ENCODE results near the gene AMFR. TPM values are rescaled to one million over a fixed set of nuclear protein-coding genes. Genes with fewer than 3 reads are reported as not detected.
"Not testable (repeated sequence)": the region's sequence is repeated elsewhere in the genome, so short reads cannot be mapped to it uniquely, and the experiment has no call there.

AMFR gene
- total RNA-seq, 1 experiment from 2014 or later, result 197 TPM

DNA sequence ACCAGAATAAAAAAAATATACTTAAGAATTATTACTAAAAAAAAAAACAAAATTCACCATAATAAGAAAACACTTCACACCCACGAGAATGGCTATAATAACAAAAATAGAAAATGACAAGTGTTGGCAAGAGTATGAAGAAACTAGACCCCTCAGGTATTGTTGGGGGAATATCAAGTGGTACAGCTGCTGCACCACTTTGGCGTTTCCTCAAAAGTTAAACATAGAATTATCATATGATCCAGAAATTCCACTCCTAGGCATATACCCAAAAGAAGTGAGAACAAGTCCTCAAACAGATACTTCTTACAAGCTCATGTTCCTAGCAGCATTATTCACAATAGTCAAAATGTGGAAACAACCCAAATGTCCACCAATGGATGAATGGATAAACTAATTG, 26.3 kb downstream of the AMFR start:
- DNase-seq (ENCODE audit: low read depth in 1 of 2, low spot score in 2 of 2), result no peak
- Histone ChIP-seq H3K36me3 (peaks cover 44% of the 10 kb centered on the region), H3K4me3 (no peak overlapping the region), H3K4me1 (replicated peaks) (no peaks in the 10 kb centered on the region), H3K9me3 (replicated peaks) (no peaks in the 10 kb centered on the region), H3K27me3 (replicated peaks) (no peaks in the 10 kb centered on the region), H3K27ac (no peak overlapping the region)

DNA sequence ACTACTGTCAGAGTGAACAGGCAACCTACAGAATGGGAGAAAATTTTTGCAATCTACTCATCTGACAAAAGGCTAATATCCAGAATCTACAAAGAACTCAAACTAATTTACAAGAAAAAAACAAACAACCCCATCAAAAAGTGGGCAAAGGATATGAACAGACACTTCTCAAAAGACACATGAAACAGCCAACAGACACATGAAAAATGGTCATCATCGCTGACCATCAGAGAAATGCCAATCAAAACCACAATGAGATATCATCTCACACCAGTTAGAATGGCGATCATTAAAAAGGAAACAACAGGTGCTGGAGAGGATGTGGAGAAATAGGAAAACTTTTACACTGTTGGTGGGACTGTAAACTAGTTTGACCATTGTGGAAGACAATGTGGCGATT, 28.6 kb downstream of the AMFR start:
- H3K27me3 ChIP-seq (replicated peaks); H3K27ac ChIP-seq; H3K4me1 ChIP-seq (replicated peaks); H3K9me3 ChIP-seq (replicated peaks); H3K4me3 ChIP-seq; DNase-seq (ENCODE audit: low read depth in 1 of 2, low spot score in 2 of 2): not testable (repeated sequence)
- H3K36me3 ChIP-seq, result peaks cover 29% of the 10 kb centered on the region

DNA sequence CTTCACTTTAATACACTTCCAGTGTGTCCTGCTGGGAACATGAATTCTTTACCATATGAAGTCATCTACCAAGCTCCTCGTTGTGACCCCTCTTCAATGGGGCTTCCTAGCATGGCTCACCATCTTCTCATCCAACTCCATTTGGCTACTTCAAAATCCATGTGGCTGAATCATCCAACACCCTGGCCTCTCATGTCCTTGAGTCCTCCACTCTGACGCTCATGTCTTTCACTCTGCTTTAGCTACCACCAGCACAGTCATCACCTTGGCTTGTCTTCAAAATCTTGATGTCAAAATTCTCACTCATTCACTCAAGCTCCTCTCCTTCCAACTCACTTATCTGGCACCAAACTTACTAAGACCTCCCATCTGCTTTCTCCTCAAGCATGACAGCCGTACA, 35.8 kb downstream of the AMFR start:
- H3K4me3 ChIP-seq, result no peak overlapping the region
- DNase-seq (ENCODE audit: low read depth in 1 of 2, low spot score in 2 of 2), result peak; percentile 43 to 62
- H3K27ac ChIP-seq, result peak overlapping the region; percentile 26; the same call in 1 of the 2 replicates
- peaks cover 13% of the 10 kb centered on the region for H3K4me1 ChIP-seq (replicated peaks)
- H3K36me3 ChIP-seq, result peaks cover 55% of the 10 kb centered on the region
- no peaks in the 10 kb centered on the region for H3K27me3 ChIP-seq (replicated peaks)
- H3K9me3 ChIP-seq (replicated peaks), result no peaks in the 10 kb centered on the region

DNA sequence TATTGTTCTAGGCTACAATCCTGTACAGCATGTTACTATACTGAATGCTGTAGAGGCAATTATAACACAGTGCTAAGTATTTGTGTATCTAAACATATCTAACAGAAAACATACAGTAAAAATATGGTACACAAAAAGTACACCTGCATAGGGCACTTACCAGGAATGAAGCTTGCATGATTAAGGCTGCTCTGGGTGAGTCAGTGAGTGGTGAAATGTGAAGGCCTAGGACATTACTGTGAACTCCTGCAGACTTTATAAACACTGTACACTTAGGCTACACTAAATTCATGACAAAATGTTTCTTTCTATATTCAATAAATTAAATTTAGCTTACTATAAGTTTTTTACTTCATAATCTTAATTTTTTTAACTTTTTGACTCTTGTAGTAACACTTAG, 37.1 kb downstream of the AMFR start:
- Histone ChIP-seq H3K27ac (no peak overlapping the region), H3K36me3 (peaks cover 68% of the 10 kb centered on the region), H3K4me3 (no peak overlapping the region), H3K4me1 (replicated peaks) (peaks cover 13% of the 10 kb centered on the region), H3K9me3 (replicated peaks) (no peaks in the 10 kb centered on the region), H3K27me3 (replicated peaks) (no peaks in the 10 kb centered on the region)
- DNase-seq (ENCODE audit: low read depth in 1 of 2, low spot score in 2 of 2), result no peak

DNA sequence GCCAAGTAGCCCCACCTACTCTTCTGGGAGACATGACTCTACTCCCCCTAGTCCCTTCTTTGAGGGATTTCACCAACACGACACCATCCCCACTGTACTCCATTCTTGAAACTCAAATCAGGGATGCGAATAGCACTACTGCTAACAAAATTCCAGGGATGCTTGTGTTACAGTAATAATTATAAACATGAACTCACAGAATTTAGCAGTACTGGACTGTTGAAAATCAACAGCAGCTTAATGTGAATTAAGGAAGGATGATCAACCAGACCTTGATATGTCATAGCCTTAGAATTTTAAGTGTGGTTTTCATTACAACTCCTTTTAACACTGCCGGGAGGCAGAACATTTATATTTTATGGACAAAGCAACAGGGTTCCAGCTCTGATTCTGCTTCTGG, 37.9 kb downstream of the AMFR start:
- H3K27me3 ChIP-seq (replicated peaks), result no peaks in the 10 kb centered on the region
- no peak overlapping the region for H3K27ac ChIP-seq
- no peak overlapping the region for H3K4me3 ChIP-seq
- H3K4me1 ChIP-seq (replicated peaks), result peaks cover 13% of the 10 kb centered on the region
- DNase-seq (ENCODE audit: low read depth in 1 of 2, low spot score in 2 of 2), result no peak
- peaks cover 76% of the 10 kb centered on the region for H3K36me3 ChIP-seq
- H3K9me3 ChIP-seq (replicated peaks), result no peaks in the 10 kb centered on the region

DNA sequence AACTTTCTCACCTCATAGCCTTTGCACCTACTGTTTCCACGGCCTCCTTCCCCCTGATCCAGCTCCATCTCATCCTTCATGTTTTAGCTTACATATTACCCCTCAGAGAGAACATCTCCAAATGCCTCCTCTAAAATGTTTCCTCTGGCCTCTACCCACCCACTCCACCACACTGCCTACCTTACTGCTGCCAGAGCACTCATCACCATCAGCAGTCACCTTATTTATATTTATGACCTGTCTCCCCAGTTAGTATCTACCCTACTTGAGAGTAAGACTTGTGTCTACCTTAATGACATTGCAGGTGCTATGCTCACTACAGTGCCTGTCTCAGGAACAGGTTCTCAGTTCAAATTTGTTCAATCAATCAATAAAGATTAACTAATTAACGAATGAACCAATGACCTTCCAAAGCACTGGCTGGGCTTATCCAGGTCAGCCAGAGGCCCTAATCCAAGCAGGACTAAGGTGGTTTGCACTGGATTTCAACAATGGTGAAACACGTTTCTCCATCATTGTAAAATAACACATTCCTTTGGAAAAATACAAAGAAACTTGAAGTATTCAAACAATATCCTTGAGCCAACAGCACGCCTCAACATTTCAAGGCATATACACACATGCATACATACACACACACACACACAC, 41.1 kb downstream of the AMFR start:
- DNase-seq (ENCODE audit: low read depth in 1 of 2, low spot score in 2 of 2), result no peak
- peaks cover 3% of the 10 kb centered on the region for H3K4me1 ChIP-seq (replicated peaks)
- no peak overlapping the region for H3K4me3 ChIP-seq
- no peaks in the 10 kb centered on the region for H3K27me3 ChIP-seq (replicated peaks)
- H3K27ac ChIP-seq, result no peak overlapping the region
- peaks cover 88% of the 10 kb centered on the region for H3K36me3 ChIP-seq
- H3K9me3 ChIP-seq (replicated peaks), result peaks cover 12% of the 10 kb centered on the region

DNA sequence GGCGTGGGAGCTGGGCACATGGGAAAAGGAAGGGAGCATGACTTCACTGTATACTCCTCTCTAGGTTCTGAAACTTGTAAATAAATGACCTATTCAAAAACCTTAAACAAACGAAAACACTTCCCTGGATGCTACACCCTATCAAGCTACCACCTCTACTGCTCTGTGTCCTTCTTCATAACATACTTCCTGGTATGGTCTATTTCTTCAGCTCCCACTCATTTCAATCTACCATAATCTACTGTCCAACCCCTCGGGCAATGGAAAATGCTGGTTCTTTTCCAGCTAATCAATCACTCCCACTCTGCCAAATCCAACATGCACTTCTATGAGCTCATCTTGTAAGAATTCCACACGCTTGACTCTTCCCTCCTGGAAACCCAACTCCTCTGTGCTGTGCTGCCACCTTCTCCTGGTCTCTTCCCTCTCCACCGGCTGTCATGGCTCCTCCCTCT, 42.4 kb downstream of the AMFR start:
- no peak for DNase-seq (ENCODE audit: low read depth in 1 of 2, low spot score in 2 of 2)
- peaks cover 12% of the 10 kb centered on the region for H3K9me3 ChIP-seq (replicated peaks)
- H3K4me1 ChIP-seq (replicated peaks), result no peaks in the 10 kb centered on the region
- H3K36me3 ChIP-seq, result peaks cover 81% of the 10 kb centered on the region
- no peaks in the 10 kb centered on the region for H3K27me3 ChIP-seq (replicated peaks)
- H3K27ac ChIP-seq, result no peak overlapping the region
- H3K4me3 ChIP-seq, result no peak overlapping the region

DNA sequence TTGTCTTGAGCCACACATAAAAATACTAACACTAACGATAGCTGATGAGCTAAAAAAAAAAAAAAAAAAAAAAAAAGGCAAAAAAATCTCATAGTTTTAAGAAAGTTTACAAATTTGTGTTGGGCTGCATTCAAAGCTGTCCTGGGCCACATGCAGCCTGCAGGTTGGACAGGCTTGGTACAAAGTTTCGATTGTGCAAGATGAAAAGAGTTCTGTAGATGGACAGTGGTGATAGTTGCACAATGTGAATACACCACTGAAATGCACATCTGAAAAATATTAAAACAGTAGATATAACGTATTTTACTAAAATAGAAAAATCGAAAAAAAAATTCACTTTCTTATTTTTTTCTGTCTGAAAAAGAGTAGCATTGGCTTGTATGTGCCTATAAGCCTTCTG, 42.9 kb downstream of the AMFR start:
- Histone ChIP-seq H3K27ac (no peak overlapping the region), H3K27me3 (replicated peaks) (no peaks in the 10 kb centered on the region), H3K9me3 (replicated peaks) (peaks cover 12% of the 10 kb centered on the region), H3K4me3 (no peak overlapping the region), H3K4me1 (replicated peaks) (no peaks in the 10 kb centered on the region), H3K36me3 (peaks cover 76% of the 10 kb centered on the region)
- no peak for DNase-seq (ENCODE audit: low read depth in 1 of 2, low spot score in 2 of 2)

DNA sequence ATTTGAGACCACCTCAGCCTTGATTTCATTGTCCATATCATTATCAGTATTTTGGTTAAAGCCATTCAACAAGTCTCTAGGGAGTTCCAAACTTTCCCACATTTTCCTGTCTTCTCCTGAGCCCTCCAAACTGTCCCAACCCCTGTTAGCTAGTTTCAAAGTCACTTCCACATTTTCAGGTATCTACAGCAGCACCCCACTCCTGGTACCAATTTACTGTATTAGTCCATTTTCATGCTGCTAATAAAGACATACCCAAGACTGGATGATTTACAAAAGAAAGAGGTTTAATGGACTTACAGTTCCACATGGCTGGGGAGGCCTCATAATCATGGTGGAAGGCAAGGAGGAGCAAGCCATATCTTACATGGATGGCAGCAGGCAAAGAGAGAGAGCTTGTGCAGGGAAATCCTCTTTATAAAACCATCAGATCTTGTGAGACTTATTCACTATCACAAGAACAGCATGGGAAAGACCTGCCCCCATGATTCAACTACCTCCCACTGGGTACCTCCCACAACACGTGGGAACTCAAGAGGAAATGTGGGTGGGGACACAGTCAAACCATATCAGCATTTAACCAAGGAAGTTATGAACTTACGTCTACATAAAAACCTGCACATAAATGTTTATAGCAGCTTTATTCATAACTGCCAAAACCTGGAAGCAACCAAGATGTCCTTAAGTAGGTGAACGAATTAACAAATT, 44.4 kb downstream of the AMFR start:
- peaks cover 70% of the 10 kb centered on the region for H3K36me3 ChIP-seq
- H3K27me3 ChIP-seq (replicated peaks); H3K4me1 ChIP-seq (replicated peaks); H3K27ac ChIP-seq; DNase-seq (ENCODE audit: low read depth in 1 of 2, low spot score in 2 of 2); H3K4me3 ChIP-seq: not testable (repeated sequence)
- H3K9me3 ChIP-seq (replicated peaks), result peaks cover 12% of the 10 kb centered on the region

DNA sequence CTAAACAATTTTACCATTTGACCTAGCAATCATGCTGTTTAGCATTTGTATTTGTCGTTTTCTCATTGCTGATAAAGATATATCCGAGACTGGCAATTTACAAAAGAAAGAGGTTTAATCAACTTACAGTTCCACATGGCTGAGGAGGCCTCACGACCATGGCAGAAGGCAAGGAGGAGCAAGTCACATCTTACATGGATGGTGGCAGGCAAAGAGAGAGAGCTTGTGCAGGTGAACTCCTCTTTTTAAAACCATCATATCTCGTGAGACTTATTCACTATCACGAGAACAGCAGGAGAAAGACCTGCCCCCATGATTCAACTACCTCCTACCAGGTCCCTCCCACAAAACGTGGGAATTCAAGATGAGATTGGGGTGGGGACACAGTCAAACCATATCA, 46.3 kb downstream of the AMFR start:
- not testable (repeated sequence) for DNase-seq (ENCODE audit: low read depth in 1 of 2, low spot score in 2 of 2); H3K4me1 ChIP-seq (replicated peaks); H3K4me3 ChIP-seq; H3K27ac ChIP-seq; H3K27me3 ChIP-seq (replicated peaks)
- Histone ChIP-seq H3K36me3 (peaks cover 58% of the 10 kb centered on the region), H3K9me3 (replicated peaks) (peaks cover 12% of the 10 kb centered on the region)

DNA sequence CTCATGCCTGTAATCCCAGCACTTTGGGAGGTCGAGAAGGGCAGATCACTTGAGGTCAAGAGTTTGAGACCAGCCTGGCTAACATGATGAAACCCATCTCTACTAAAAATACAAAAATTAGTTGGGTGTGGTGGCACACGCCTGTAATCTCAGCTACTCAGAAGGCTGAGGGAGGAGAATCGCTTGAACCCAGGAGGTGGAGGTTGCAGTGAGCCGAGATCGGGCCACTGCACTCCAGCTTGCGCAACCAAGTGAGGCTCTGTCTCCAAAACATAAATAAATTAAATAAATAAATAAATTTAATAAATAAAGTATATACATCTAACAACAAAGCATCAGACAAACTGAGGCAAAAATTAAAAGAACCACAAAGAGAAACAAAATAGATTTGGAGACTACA, 49.6 kb downstream of the AMFR start:
- not testable (repeated sequence) for H3K4me3 ChIP-seq; DNase-seq (ENCODE audit: low read depth in 1 of 2, low spot score in 2 of 2); H3K4me1 ChIP-seq (replicated peaks); H3K9me3 ChIP-seq (replicated peaks); H3K27me3 ChIP-seq (replicated peaks); H3K27ac ChIP-seq
- peaks cover 26% of the 10 kb centered on the region for H3K36me3 ChIP-seq

DNA sequence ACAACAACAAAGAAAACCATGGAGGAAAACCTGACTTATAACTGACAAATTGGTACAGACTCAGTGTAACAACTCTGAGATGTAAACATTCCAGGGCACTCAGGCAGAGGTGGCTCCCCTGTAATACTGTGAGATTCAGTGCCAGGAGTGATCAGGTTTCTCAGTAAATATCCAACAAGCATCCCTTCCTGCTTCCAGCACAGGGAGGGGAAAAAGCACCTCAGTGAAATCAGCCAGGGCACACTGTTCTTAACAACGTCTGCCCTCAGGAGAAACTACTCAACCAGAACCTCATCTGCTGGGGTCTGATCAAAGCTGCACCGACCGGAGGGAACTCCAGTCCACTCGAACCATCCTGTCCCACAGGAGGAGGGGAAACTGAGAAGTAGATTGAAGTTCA, 52.3 kb downstream of the AMFR start:
- Histone ChIP-seq H3K36me3 (peaks cover 20% of the 10 kb centered on the region), H3K4me1 (replicated peaks) (peaks cover 14% of the 10 kb centered on the region), H3K27me3 (replicated peaks) (no peaks in the 10 kb centered on the region), H3K27ac (no peak overlapping the region), H3K9me3 (replicated peaks) (no peaks in the 10 kb centered on the region), H3K4me3 (no peak overlapping the region)
- no peak for DNase-seq (ENCODE audit: low read depth in 1 of 2, low spot score in 2 of 2)

DNA sequence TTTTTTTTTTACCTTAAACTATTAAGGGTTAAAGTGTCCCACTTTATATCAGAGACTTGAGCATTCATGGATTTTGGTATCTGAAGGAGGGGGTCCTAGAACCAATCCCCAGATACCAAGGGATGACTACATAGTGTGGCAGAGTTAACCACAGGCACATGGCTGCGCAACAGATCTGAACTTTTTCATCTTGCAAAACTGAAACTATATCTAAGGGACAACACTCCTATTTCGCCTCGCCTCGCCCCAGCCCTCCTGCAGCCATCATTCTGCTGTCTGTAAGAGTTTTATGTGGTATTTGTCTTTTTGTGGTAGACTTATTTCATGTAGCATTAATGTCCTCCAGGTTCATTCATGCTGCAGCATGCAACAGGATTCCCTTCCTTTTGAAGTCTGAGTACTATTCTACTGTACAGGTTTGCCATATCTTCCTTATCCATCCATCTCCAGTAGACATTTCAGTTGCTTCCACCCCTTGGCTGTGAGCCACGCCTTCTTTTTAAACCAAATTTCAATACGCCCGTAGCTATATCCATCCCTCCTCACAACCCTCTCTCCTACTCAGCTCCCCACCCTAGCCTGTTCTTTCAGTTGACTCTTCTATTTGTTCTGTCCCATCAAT, 53.2 kb downstream of the AMFR start:
- no peak for DNase-seq (ENCODE audit: low read depth in 1 of 2, low spot score in 2 of 2)

DNA sequence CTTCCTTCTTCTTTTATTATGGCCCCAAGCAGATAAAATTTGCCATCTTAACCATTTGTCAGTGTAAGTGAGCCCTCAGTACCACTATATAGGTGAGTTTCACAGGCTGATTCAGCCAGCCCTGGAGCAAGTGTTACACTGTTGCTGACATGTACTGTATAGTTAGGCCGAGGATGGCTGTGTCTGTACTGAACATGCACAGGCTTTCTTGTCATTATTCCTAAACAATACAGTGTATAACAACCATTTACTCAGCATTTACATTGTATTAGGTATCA, 53.7 kb downstream of the AMFR start:
- Histone ChIP-seq H3K4me1 (replicated peaks) (peaks cover 14% of the 10 kb centered on the region), H3K27ac (no peak overlapping the region), H3K27me3 (replicated peaks) (no peaks in the 10 kb centered on the region), H3K4me3 (no peak overlapping the region), H3K36me3 (peaks cover 34% of the 10 kb centered on the region), H3K9me3 (replicated peaks) (no peaks in the 10 kb centered on the region)
- DNase-seq (ENCODE audit: low read depth in 1 of 2, low spot score in 2 of 2), result no peak

More for the DNA sequence above, 53.2 kb downstream of the AMFR start:
- H3K27me3 ChIP-seq (replicated peaks), result no peaks in the 10 kb centered on the region
- H3K4me1 ChIP-seq (replicated peaks), result peaks cover 14% of the 10 kb centered on the region
- peaks cover 29% of the 10 kb centered on the region for H3K36me3 ChIP-seq
- H3K27ac ChIP-seq, result no peak overlapping the region
- no peaks in the 10 kb centered on the region for H3K9me3 ChIP-seq (replicated peaks)
- H3K4me3 ChIP-seq, result no peak overlapping the region
